ENCODE measurements around the gene ECT2. TPM values are rescaled to one million over a fixed set of nuclear protein-coding genes. Genes with fewer than 3 reads are reported as not detected.

ECT2 gene
- total RNA-seq, 1 experiment from 2014 or later: 81.3 TPM

DNA sequence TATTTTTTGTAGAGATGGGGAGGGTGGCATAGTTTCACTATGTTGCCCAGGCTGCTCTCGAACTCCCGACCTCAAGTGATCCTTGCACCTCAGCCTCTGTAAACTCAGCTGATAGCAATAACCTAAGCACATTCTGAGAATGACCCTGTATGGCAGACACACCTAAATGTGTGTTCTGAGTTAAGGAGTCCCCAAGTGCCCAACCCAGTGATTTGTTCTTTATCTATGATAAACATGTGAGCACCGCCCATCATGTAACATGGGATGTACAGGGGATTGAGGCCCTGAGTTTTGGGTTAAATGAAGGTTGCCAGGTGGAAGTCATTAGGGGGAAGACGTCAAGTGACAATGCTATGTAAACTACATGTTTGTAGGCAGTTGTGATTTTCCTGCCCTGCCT, 45.4 kb upstream of the ECT2 start:
- H3K56ac ChIP-seq (ENCODE audit: insufficient read length, low read depth, low read length): no peak overlapping the region
- no peak overlapping the region for H3K9ac ChIP-seq (ENCODE audit: extremely low read depth, insufficient read length, low read length)
- no peak for DNase-seq
- no peak overlapping the region for H2BK5ac ChIP-seq (ENCODE audit: insufficient read length, low read length)
- H2BK12ac ChIP-seq (ENCODE audit: insufficient read length, low read depth, low read length): no peak overlapping the region
- no peak overlapping the region for H4K91ac ChIP-seq (ENCODE audit: insufficient read length, low read depth, low read length)
- no peak overlapping the region for H3K18ac ChIP-seq (ENCODE audit: insufficient read length, low read depth, low read length)
- H3K4me1 Mint-ChIP-seq: peaks cover 16 to 17% of the 10 kb centered on the region in 2 experiments; a peak in 3 of 4 replicates
- H3K9me3 Mint-ChIP-seq: no peaks in the 10 kb centered on the region
- no peak overlapping the region for H4K5ac ChIP-seq (ENCODE audit: insufficient read length, low read depth, low read length)
- no peaks in the 10 kb centered on the region for H3K27me3 ChIP-seq (ENCODE audit: insufficient read depth, low read length)
- no peak overlapping the region for H3K4me3 Mint-ChIP-seq
- peaks cover 9% of the 10 kb centered on the region; the same call in 1 of the 2 replicates for H3K27me3 Mint-ChIP-seq (ENCODE audit: low read depth)
- no peaks in the 10 kb centered on the region for H3K9me3 ChIP-seq (ENCODE audit: control insufficient read depth, low read depth, low read length)
- no peaks in the 10 kb centered on the region for H4K20me1 ChIP-seq (ENCODE audit: control insufficient read depth, insufficient read depth, insufficient read length)
- H3K79me2 ChIP-seq (ENCODE audit: insufficient read depth, low read length): no peaks in the 10 kb centered on the region
- no peak overlapping the region for H3K23ac ChIP-seq (ENCODE audit: insufficient read length, low read depth, low read length)
- H2BK20ac ChIP-seq (ENCODE audit: low read depth, low read length, poor library complexity, severe bottlenecking): no peak overlapping the region
- TF ChIP-seq, protein P1, sequence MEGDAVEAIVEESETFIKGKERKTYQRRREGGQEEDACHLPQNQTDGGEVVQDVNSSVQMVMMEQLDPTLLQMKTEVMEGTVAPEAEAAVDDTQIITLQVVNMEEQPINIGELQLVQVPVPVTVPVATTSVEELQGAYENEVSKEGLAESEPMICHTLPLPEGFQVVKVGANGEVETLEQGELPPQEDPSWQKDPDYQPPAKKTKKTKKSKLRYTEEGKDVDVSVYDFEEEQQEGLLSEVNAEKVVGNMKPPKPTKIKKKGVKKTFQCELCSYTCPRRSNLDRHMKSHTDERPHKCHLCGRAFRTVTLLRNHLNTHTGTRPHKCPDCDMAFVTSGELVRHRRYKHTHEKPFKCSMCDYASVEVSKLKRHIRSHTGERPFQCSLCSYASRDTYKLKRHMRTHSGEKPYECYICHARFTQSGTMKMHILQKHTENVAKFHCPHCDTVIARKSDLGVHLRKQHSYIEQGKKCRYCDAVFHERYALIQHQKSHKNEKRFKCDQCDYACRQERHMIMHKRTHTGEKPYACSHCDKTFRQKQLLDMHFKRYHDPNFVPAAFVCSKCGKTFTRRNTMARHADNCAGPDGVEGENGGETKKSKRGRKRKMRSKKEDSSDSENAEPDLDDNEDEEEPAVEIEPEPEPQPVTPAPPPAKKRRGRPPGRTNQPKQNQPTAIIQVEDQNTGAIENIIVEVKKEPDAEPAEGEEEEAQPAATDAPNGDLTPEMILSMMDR (conservative IDR thresholded peaks at IDR 0.05): no peak
- no peak overlapping the region for H3K27ac Mint-ChIP-seq
- WGBS (ENCODE audit: extremely low coverage, insufficient read length, low lambda C conversion rate): no CpG with 5 or more reads among the region's 4 CpGs
- H3K79me1 ChIP-seq (ENCODE audit: insufficient read depth, low read depth, low read length, poor library complexity, severe bottlenecking): no peaks in the 10 kb centered on the region
- no peak overlapping the region for H2AFZ ChIP-seq (ENCODE audit: low read length)
- H3K14ac ChIP-seq (ENCODE audit: insufficient read depth, low read length): no peak overlapping the region
- H4K8ac ChIP-seq (replicated peaks; ENCODE audit: insufficient read length, low read depth, low read length): no peak overlapping the region
- no peaks in the 10 kb centered on the region for H3K36me3 Mint-ChIP-seq (ENCODE audit: insufficient read depth in 1 of 3, low read depth in 3 of 3)
- no peak overlapping the region for H2AK5ac ChIP-seq (ENCODE audit: insufficient read length, low read length)
- H3K4ac ChIP-seq (ENCODE audit: low read depth, low read length): no peak overlapping the region
- H2BK120ac ChIP-seq (ENCODE audit: low read depth, low read length, poor library complexity, severe bottlenecking): no peak overlapping the region
- no peak overlapping the region for H3T11ph ChIP-seq (ENCODE audit: low read length)
- no peak overlapping the region for H3K27ac ChIP-seq (ENCODE audit: insufficient read length, low read depth, low read length)
- peaks cover 4% of the 10 kb centered on the region for H3K23me2 ChIP-seq (ENCODE audit: insufficient read length, low read depth, low read length, poor library complexity, severe bottlenecking)
- H3K4me1 ChIP-seq (ENCODE audit: insufficient read depth, low read length): no peaks in the 10 kb centered on the region
- no peak overlapping the region for H3K4me2 ChIP-seq (ENCODE audit: insufficient read depth, insufficient read length, low read length)
- H2BK15ac ChIP-seq (ENCODE audit: low read depth, low read length): no peak overlapping the region
